Left kidney (tissue), 2 donors: ENCODE results near the gene MTERF4. TPM values are rescaled to one million over a fixed set of nuclear protein-coding genes. Genes with fewer than 3 reads are reported as not detected.
"Not testable (repeated sequence)": the region's sequence is repeated elsewhere in the genome, so short reads cannot be mapped to it uniquely, and the experiment has no call there.

ENCODE experiments used
- DNase-seq: peaks from one replicate; pipeline ENCODE4 v3.0.0-alpha.2; 2013
- polyA plus RNA-seq: library from polyadenylated mRNA; unstranded; fragments of 120-200 nt; gene quantifications from one replicate; pipeline ENCODE4 v1.2.1, GENCODE V29; 2013; ENCODE audit not compliant: insufficient read length

Gene MTERF4
- polyA plus RNA-seq, 1 donor: 74.1 TPM

DNA sequence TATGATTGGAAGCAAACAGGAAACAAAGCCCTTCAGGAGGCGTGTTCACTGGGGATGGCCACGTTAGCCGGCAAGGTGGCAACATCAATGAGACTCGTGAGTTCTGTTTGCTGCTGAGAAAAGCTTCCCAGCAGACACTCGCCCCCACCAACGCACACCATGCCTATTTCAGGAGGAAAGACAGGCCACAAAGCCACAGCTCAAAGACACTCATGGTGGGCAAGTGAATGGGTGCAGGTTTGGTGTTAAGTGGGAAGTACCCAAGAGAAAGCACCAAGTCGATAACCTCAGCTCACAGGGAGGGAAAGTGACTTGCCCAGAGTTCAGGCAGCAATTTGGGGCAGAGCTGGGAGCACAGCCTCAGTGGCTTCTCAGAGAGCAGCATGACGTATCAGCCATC lies 10.5 kb upstream of the MTERF4 start:
- no peak for DNase-seq

DNA sequence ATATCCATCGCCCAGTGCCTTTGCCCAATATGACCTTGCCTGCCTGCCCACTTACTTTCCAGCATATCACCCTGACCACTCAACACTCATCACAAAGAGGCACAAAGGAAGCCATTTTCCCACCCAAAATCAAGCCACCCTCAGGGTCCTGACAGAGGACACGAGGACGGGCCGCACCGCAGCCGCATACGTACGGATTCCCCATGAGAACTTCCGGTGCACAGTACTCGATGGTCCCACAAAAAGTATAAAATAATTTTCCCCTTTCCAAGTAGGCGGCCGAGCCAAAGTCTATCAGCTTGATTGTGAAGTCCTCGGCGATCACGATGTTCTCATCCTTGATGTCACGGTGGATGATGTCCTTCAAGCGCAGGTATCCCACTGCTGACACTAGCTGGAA lies 10.0 kb upstream of the MTERF4 start:
- no peak for DNase-seq

DNA sequence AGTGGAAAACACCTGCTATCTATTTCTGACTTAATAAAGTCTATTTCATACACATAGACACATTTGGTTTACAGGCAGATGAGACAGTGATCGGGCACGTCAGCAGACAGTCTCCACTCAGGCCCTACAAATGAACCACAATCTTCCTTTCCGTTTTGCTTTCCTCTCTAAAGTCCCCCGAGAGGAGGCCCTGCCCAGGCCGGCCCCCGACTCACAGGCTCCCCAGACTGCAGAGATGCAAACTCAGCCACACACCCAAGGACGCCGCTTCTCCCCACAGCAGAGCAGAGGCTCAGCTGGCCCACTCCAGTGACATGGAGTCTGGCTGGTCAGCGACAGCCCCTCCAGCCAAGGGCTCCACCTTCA lies 9.3 kb upstream of the MTERF4 start:
- no peak for DNase-seq

DNA sequence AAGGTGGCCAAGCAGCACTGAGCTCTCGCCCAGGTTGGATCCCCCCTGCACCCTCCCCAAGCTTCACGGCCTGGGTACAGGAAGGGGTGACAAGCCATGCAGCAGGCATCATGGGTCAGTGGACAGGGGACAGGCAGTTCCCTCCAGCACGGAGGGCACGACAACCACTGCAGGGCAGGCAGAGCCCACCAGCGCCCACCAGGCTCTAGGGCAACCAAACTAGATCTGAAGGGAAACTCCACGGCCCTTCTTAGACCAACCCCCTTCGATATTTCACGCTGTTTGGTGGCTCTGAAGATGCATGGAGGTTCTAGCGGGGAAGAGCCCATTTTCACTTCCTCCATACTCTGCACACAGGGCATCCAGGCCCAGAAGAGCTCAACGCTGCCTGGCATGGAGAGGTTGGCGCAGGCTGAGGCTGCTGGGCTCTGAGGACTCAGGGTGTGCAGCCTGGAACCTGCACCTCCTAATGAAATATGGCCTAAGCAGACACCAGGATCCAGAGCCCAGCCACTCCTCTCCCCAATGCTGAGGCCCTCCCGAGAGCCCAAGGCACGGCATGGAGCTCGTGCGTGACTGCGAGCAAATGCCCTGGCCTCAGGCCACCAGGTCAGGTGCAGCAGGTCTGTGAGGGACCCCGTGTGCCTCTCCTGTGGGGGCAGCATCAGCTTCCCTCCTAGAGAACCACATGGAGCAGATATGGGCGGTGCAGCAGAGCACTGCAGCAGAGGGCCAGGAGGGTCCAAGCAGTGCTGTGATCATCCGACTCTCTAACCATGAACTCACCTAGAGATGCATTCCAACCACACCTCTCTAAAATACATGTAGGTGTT lies 8.7 kb upstream of the MTERF4 start:
- DNase-seq: no peak

DNA sequence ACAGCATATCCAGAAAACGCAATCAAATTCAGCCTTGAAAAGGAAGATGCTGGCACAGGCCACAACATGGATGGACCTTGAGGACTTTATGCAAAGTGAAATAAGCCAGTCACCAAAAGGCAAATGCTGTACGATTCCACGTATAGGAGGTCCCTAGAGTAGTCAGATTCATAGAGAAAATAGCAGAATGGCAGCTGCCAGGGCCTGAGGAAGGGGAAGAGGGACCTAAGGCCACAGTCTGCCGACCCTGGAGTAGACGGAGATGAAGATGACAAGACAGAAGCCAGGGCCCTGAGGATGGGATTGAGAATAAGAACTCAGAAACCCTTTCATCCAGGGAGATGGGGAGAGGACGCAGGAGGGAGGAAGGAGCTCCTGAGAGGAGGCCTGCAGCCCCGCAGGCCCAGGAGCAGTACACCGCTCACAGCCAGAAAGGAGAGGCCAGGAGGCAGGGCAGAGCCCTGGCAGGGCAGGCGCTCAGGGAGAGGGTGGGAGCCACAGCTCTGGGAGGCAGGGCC lies 8.1 kb upstream of the MTERF4 start:
- DNase-seq: no peak

DNA sequence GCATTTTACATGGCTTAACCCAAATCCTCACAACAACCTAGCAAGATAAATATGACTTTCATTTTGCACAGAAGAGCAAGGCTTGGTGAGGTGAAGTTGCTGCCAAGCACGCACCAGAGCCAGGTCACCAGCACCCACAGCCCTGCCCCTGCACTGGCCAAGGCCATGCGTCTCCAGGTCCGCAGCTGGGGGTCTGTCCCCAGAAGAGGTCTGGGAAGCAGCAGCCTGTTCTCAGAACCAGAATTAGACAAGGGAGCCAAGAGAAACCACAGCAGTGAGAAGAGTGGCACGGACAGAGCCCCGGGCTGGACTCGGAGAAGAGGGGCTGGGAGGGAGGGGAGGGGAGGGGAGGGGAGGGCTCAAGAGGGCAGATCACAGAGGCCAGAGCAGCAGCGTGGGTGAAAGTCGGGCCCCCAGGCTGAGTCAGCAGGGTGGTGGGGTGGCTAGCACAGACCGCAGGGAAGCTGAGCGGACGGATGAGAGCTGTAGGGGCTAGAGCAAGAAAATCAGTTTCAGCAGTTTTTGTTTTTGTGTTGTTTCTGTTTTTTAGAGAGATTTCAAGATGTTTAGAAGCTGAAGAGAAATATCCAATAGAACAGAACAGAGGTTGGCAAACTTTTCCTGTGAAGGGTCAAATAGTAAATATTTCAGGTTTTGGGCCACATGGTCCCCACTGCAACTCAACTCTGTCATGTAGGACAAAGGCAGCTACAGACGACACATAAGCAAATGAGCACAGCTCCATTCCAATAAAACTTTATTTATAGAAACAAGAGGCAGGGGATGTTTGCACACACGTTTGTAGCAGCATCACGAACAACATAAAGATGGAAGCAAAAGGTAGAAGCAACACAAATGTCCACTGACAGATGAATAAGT lies 7.4 kb upstream of the MTERF4 start:
- no peak for DNase-seq

DNA sequence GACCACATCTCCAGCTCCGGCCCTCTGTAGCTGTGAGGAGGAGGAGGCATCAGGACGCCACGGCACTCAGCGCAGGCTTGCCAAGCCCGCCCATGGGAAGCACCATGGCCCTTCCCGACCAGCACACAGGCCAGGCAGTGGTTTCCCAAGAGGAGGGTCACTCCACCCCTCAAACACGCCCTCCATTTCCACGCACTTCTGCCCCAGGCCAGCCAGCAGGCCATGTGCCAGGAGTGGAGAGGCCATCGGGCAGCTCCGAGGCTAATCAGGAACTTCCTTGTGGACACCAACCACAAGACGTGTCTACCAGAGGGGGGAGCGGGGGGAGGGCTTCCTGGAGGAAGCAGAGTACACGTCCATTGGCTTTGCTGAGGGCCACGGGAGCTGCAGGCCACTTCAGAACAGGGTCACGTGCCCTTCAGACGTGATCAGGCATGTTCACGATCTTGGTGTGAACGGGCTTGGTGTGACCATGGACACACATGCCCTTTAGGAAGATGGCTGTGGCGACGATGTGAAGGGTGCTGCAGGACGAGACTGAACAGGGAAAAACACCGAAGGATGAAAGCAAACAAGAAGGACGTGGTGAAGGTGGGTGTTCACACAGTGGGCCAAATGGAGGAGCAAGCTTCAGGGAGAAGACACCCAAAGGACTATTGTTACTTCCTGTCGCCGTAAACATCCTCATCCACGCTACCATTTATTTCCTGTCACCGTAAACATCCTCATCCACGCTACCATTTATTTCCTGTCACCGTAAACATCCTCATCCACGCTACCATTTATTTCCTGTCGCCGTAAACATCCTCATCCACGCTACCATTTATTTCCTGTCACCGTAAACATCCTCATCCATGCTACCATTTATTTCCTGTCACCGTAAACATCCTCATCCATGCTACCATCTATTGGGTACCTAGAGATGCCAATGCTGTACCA lies 6.5 kb upstream of the MTERF4 start:
- DNase-seq: no peak

DNA sequence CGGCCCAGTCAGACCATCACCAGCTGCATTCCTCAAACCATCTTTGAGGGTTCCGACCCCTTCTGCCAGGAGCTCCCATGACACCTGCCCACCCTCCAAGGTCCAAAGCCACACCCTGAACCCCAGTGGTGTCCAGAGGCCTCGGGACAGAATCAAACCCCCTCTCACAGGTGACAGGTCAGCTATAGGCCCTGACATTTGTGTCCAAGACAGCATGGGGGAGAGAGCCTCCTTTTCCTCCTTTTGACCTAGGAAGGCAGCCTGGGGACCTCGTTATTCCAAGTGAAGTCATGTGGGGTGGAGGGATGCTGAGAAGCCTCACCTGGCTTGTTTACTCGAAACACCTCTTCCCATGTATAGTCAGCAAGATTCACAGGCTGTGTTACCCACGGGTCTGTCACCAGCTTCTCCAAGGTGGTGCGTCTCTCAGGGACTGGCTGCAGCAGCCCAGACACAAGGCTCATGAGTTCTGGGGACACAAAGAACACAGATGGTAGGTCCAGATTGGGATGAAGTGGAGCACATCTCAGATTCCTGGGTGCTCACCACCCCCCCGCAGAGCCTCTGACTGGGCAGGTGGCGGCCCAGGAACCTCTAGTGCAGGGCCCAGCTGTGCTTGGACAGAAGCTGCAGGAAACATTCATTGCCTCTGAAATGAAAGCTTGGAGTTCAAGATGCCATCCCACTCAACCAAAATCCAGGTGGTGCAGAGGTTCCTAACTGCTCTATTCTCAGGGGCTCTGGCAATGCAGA lies 5.1 kb upstream of the MTERF4 start:
- DNase-seq: no peak

DNA sequence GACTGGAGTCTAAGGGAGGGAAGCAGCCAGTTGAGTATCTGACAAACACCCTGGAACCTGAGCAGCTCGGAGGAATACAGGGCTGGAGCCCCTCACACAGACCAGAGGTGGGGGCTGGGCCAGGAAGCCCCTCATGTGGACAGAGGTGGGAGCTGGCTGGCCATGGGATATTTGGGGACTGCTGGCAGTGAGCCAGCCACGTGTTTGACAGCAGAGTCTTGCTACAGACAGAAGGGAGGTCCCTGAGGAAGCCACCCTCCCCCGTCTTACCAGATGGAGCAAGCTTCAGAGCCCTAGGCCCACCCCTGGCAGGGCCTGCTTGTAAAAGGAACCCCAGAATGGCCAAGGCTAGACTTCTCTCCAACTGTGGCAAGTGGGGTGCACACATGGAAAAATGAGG lies 3.6 kb upstream of the MTERF4 start:
- no peak for DNase-seq

DNA sequence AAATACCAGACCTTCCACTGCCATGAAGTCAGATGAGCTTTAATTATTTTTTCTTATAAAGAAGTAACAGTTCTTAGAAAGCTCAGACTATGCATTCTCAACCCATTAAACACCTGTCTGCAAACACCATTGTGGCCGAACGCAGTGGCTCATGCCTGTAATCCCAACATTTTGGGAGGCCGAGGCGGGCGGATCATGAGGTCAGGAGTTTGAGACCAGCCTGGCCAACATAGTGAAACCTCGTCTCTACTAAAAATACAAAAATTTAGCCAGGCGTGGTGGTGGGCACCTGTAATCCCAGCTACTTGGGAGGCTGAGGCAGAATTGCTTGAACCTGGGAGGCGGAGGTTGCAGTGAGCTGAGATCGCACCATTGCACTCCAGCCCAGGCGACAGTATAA lies 2.5 kb upstream of the MTERF4 start:
- not testable (repeated sequence) for DNase-seq

DNA sequence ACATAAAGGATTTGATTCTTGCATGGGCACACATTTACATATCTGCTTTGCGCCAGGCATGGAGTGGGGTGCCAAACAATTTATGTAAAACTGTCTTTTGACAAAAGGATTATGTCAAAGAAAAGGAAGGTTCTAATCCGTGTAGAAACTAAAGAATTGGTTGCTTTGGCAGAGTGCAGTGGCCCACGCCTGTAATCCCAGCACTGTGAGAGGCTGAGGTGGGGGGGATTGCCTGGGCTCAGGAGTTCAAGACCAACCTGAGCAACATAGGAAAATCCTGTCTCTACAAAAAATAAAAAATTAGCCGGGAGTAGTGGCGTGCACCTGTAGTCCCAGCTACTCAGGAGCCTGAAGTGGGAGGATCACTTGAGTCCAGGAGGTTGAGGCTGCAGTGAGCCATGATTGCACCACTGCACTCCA lies 1.1 kb upstream of the MTERF4 start:
- DNase-seq: no peak

DNA sequence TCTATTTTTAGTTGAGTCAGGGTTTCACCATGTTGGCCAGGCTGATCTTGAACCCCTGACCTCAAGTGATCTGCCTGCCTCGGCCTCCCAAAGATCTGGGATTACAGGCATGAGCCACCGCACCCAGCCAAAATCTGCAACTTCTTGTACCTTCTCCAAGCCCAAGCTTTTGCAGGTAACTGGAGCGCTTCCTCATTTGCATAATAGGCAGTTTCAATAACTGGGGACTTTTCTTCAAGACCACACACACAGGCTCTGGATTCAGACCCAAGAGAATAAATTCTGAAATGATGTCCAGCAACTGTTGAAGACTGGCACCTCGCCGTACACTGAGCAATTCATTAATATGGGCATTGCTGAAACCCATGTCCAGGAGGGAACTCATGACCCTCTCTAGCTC lies 2.8 kb downstream of the MTERF4 start:
- no peak for DNase-seq

DNA sequence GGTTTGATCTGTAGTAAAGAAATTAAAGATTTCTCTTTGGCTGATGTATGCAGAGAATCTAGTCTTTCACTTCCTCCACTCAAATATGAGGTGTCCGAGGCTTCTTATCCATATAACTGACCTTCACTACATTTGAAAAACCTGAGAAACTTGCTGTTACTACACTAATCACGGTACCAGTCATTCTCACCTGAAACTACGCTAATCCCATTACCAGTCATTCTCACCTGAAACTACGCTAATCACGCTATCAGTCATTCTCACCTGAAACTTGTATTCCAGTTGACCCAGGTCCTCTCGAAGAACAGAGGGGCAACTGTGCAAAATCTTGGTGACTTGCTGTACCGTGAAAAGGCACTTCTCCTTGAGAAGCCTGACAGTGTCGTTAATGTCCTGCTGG lies 5.1 kb downstream of the MTERF4 start:
- no peak for DNase-seq

DNA sequence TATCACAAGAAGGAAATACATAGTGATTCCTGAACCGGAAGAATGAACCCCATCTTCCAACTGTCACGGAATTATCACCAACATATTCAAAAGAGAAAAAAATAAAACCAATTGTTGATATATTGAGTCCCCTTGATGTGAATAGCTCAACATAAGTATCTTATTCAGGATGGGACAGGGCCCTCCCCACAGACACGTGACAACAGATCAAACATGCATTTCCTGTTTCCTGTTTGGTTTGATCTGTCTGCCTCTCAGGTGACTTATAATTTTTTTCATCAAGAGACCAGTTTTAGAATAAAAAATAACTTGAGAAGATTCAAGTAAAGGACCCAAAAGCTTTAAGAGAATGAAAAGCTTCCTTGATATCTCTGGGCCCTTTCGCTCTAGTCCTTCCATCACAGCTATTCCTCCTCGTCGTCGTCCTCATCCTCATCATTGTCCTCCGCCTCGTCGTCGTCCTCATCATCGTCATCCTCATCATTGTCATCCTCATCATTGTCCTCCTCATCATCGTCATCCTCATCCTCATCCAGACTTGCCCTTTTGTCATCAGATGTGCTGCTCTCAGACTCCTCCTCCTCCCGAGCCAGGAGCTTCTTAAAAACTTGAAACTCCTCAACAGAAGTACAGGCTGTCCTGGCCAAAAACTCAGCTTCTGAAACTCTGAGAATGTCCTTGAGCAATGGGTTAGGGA lies 6.3 kb downstream of the MTERF4 start:
- no peak for DNase-seq

DNA sequence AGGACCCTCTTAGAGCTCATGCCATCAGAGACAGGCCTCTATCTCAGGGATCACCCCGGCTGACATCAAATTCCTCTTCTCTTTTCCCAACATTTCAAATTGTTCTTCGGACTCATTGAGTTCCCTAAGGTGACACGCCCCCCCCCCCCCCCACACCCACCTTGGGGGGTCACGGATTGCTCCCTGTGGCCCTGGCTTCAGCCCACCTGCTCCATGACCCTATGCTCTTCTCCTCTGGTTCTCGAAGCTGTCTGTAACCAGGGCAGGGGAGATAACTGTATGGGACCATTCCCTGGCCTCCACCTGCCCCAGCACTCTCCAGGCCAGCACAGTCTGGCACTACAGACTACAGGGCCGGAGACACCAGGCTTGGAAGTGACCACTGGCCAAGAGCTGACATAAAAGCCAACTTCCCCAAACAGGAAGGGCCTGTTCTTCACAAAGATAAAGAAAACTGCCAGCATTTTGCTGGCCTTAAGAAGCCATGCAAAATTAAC lies 7.1 kb downstream of the MTERF4 start:
- DNase-seq: no peak

DNA sequence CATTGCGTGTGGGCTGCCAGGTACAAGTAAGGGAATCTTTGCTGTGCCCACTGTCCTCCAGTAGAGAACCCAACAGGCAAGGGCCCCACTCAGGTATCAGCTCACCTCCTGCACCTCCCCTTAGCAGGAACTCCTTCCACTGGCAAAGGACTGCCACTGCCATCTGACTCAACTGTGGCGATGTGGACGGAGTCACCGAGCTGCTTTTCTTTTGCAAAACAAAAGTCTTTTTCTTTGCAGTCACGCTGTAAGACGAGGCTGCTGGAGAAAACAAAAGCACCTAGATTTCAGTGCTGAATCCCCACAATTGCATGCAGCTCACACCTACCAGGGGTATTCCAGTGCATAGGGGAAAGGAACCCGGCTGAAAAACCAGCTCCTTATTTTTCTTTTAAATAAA lies 7.9 kb downstream of the MTERF4 start:
- no peak for DNase-seq

DNA sequence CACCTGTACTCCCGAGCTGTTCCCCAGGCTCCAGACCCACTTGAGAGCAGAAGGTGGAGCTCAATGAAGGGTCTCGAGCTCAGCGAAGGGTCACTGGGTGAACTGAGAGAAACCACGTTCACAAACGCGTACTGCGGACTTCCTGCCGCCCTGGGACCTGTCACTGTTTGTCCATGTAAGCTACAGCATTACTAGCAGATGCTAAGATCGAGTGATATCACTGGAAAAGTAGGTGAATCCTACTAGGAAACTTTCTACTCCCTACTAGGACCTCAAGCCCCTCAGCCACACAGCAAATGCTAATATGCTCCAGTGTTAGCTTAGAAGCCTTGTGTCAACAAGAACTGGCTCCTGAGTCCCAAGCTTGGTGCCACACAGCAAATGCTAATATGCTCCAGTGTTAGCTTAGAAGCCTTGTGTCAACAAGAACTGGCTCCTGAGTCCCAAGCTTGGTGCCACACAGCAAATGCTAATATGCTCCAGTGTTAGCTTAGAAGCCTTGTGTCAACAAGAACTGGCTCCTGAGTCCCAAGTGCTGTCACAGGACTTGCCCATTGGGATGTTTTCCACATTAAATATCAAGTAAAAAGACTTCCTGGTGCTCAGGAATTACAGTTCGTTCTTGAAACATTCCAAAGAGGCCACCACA lies 8.8 kb downstream of the MTERF4 start:
- DNase-seq: not testable (repeated sequence)

DNA sequence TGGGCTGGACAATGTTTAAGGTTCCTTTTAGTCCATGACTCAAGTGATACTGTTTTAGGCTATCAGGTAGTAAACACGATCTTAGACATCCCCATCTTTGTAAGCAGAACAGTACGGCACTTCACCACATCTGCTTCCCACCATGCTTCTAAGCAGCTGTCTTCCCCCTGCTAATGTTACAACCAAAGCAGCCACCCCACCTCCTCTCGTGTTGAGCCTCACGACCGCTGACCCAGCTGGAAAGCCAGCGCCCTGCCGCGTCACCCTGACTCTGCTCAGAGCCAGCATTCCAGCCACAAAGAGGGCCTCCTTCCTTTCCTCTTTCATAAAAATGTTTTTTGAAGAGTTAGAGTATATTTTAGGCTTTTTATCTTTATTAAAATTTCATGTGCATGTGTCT lies 9.4 kb downstream of the MTERF4 start:
- no peak for DNase-seq

DNA sequence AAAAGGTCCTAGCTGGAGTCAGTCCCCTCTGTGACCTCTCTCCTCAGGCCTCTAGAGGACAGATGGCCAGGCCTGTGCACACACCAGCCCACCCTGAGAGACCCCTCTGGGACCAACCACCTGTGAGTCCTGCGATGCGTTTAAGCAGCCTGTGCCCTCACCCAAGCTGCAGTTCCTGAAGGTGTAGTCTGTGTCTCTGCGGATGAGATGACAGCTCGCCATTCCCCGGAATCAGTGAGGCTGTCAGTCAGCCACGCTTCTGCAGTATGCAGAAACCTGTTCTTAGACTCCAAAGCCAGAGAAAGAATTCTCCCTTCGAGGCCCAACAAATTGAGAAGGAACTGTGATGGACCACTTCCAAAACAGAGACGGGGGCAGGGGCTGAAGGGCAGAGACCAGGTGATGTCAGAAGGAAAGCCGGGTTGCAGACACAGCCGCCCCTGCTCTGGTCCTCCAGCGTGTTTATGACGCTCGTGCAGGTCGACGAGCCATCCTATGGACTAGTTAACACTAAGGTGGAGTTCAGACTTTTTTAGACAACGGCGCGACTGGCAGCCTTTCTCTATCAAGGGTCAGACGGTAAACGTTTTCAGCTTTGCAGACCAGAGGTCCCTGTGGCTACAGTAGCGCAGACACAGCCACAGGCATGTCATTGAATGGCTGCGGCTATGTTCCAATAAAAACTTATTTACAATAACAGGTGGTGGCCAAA lies 10.2 kb downstream of the MTERF4 start:
- DNase-seq: no peak
